Left ventricle myocardium inferior (tissue), 1 donor: ENCODE data around the gene CDC25B. TPM values are rescaled to one million over a fixed set of nuclear protein-coding genes. Genes with fewer than 3 reads are reported as not detected.
A peak's percentile ranks its signal among the peaks of the same experiment; 100 is the strongest.

ENCODE experiments used
- DNase-seq: peaks from one replicate; pipeline ENCODE4 v3.0.0-alpha.2; 2020
- H3K27ac ChIP-seq: fragments of 200-600 bp; replicated peaks from 2 replicates; pipeline ENCODE4 v1.8.0; 2021
- H3K27me3 ChIP-seq: fragments of 200-600 bp; 2 replicates; pipeline ENCODE4 v1.8.0; 2021; ENCODE audit warnings: low read depth
- H3K36me3 ChIP-seq: fragments of 200-600 bp; 2 replicates; pipeline ENCODE4 v1.8.0; 2021
- H3K4me1 ChIP-seq: fragments of 200-600 bp; 2 replicates; pipeline ENCODE4 v1.8.0; 2021
- H3K4me3 ChIP-seq: fragments of 200-600 bp; 2 replicates; pipeline ENCODE4 v1.8.0; 2021; ENCODE audit warnings: mild to moderate bottlenecking, moderate library complexity
- H3K9me3 ChIP-seq: fragments of 200-600 bp; replicated peaks from 2 replicates; pipeline ENCODE4 v1.8.0; 2021
- CTCF ChIP-seq: fragments of 200-600 bp; IDR thresholded peaks from 2 replicates; pipeline ENCODE4 v1.8.0; 2021; ENCODE audit warnings: antibody characterized with exemption, mild to moderate bottlenecking, borderline replicate concordance
- intact Hi-C: fragments of 100-400 bp; cut with micrococcal nuclease; formaldehyde crosslinking; loops from one replicate; pipeline ENCODE4 v1.11.0; 2022
- total RNA-seq: library from RNA; stranded (reverse); fragmentation: NEBNext Ultra II Directional; extraction: Animal tissue kit (Norgen Biotek cat#: 25700); gene quantifications from one replicate; pipeline ENCODE4 v1.2.1, GENCODE V29; 2021
- donor health status: DM: no; HTN: yes; CAD: no; lungs with severe emphysema.

The CDC25B gene
- total RNA-seq, 1 donor from 2014 or later: 8.1 TPM

- Histone ChIP-seq H3K9me3 (no peaks in the 10 kb centered on the region), H3K36me3 (peaks cover 6% of the 10 kb centered on the region), H3K27ac (peak overlapping the region; percentile 92), H3K4me3 (peak overlapping the region; percentile 81), H3K27me3 (no peaks in the 10 kb centered on the region), H3K4me1 (peaks cover 52% of the 10 kb centered on the region)
- DNase-seq: no peak
- no peak for TF ChIP-seq CTCF
- intact Hi-C loops: no loop called here
Measured at GRCh38 chr20:3784863-3785239, 11.3 kb upstream of the CDC25B start.

- peaks cover 52% of the 10 kb centered on the region for H3K4me1 ChIP-seq
Measured at GRCh38 chr20:3785240-3786125, 10.6 kb upstream of the CDC25B start.

GRCh38 chr20:3786126-3786484, 10.0 kb upstream of the CDC25B start:
- intact Hi-C loops: no loop called here
- Histone ChIP-seq H3K36me3 (peaks cover 6% of the 10 kb centered on the region), H3K4me1 (peaks cover 45% of the 10 kb centered on the region), H3K9me3 (no peaks in the 10 kb centered on the region), H3K4me3 (peak overlapping the region; percentile 81), H3K27me3 (no peaks in the 10 kb centered on the region), H3K27ac (peak overlapping the region; percentile 92)
- no peak for TF ChIP-seq CTCF
- DNase-seq: peak; percentile 62

More at GRCh38 chr20:3785240-3786125, 10.6 kb upstream of the CDC25B start:
- H3K9me3 ChIP-seq: no peaks in the 10 kb centered on the region
- peak; percentile 29 for DNase-seq
- peaks cover 6% of the 10 kb centered on the region for H3K36me3 ChIP-seq
- peak overlapping the region; percentile 92 for H3K27ac ChIP-seq
- H3K4me3 ChIP-seq: peak overlapping the region; percentile 81
- intact Hi-C loops: no loop called here
- TF ChIP-seq CTCF: no peak
- no peaks in the 10 kb centered on the region for H3K27me3 ChIP-seq

- Histone ChIP-seq H3K27ac (peak within 1 kb of the TSS; percentile 92), H3K27me3 (no peaks in the 10 kb centered on the region), H3K4me3 (peak within 1 kb of the TSS; percentile 81), H3K9me3 (no peaks in the 10 kb centered on the region), H3K4me1 (peaks cover 40% of the 10 kb centered on the region), H3K36me3 (peaks cover 6% of the 10 kb centered on the region)
- intact Hi-C loops: no loop called here
- TF ChIP-seq CTCF: peak; percentile 93
- DNase-seq: peak; percentile 92
Measured at GRCh38 chr20:3786665-3787323, 9.3 kb upstream of the CDC25B start, which contains the start of gene CENPB. TSS of gene CENPB (minus strand) at chr20:3786740. CDS start at chr20:3786483, 257 bp downstream.

GRCh38 chr20:3787324-3788014, 8.6 kb upstream of the CDC25B start:
- no peaks in the 10 kb centered on the region for H3K9me3 ChIP-seq
- no peak for DNase-seq

More at GRCh38 chr20:3787324-3788014, 8.6 kb upstream of the CDC25B start:
- intact Hi-C loops: no loop called here
- peaks cover 40% of the 10 kb centered on the region for H3K4me1 ChIP-seq
- TF ChIP-seq CTCF: no peak
- peak overlapping the region; percentile 73 for H3K27ac ChIP-seq
- peaks cover 6% of the 10 kb centered on the region for H3K36me3 ChIP-seq
- no peaks in the 10 kb centered on the region for H3K27me3 ChIP-seq
- H3K4me3 ChIP-seq: peak overlapping the region; percentile 62
